HG03520 (cell line): Measurements from ENCODE around the gene KCTD17.

Source experiments
- ATAC-seq: cut with Tn5 transposase; IDR thresholded peaks from one replicate; pipeline ENCODE4 v1.9.1; 2021; ENCODE audit warnings: mild to moderate bottlenecking, moderate library complexity; ENCODE audit not compliant: unreplicated experiment

Gene KCTD17

GRCh38 chr22:37019309-37020191 lies 32.0 kb upstream of the KCTD17 start, which contains the start of the genes MPST and TST:
TSS of gene MPST (plus strand) at chr22:37019742. CDS start at chr22:37019837, 95 bp downstream.
TSS of gene TST (minus strand) at chr22:37019447. CDS start at chr22:37018732, 715 bp downstream.
- no peak for ATAC-seq

- no peak for ATAC-seq
Measured at GRCh38 chr22:37020192-37020479, 31.4 kb upstream of the KCTD17 start.

- ATAC-seq = no peak
Measured at GRCh38 chr22:37021041-37021440, 30.5 kb upstream of the KCTD17 start.

GRCh38 chr22:37021710-37022482 lies 29.6 kb upstream of the KCTD17 start:
- no peak for ATAC-seq

- ATAC-seq = no peak
Measured at GRCh38 chr22:37022483-37023337, 28.8 kb upstream of the KCTD17 start.

- ATAC-seq = no peak
Measured at GRCh38 chr22:37023743-37024338, 27.7 kb upstream of the KCTD17 start.

- no peak for ATAC-seq
Measured at GRCh38 chr22:37024339-37025157, 27.0 kb upstream of the KCTD17 start.

- ATAC-seq = no peak
Measured at GRCh38 chr22:37025500-37026070, 26.0 kb upstream of the KCTD17 start.

- ATAC-seq = no peak
Measured at GRCh38 chr22:37026325-37026724, 25.2 kb upstream of the KCTD17 start.

- ATAC-seq = no peak
Measured at GRCh38 chr22:37027556-37027955, 24.0 kb upstream of the KCTD17 start.

GRCh38 chr22:37028692-37029674 lies 22.6 kb upstream of the KCTD17 start:
- ATAC-seq = no peak

- ATAC-seq = no peak
Measured at GRCh38 chr22:37030560-37031281, 20.8 kb upstream of the KCTD17 start.

- no peak for ATAC-seq
Measured at GRCh38 chr22:37032134-37032534, 19.4 kb upstream of the KCTD17 start.

- ATAC-seq = no peak
Measured at GRCh38 chr22:37032535-37033460, 18.7 kb upstream of the KCTD17 start.

- ATAC-seq = no peak
Measured at GRCh38 chr22:37033605-37034430, 17.7 kb upstream of the KCTD17 start.
